IMR-90 (cell line): ENCODE measurements around the gene OR6X1. TPM values are rescaled to one million over a fixed set of nuclear protein-coding genes. Genes with fewer than 3 reads are reported as not detected.

ENCODE experiments used
- ATAC-seq: fragments of 200-7000 bp; cut with Tn5 transposase; 2 replicates; pipeline ENCODE4 v1.9.1; 2020; ENCODE audit warnings: low read depth, mild to moderate bottlenecking, moderate library complexity
- BruUV-seq: library from RNA; stranded (reverse); fragments of 400-500 nt; replicated peaks from 2 replicates; lab custom pipeline; 2021; lab: Mats Ljungman, UMichigan
- CTCF ChIA-PET: fragments of 300-600 bp; formaldehyde crosslinking; extraction: SDS; loops from one replicate; lab custom pipeline; 2021; ENCODE audit warnings: antibody characterized with exemption; lab: Yijun Ruan, JAX
- POLR2A ChIA-PET: fragments of 300-600 bp; sonication (Branson Sonifier 250); formaldehyde crosslinking; loops from one replicate; lab custom pipeline; 2022; ENCODE audit warnings: antibody characterized with exemption; ENCODE audit not compliant: unreplicated experiment; lab: Charles Lee
- DNase-seq: peaks from one replicate; pipeline ENCODE4 v3.0.0; 2013
- H2AFZ ChIP-seq: replicated peaks from 2 replicates; pipeline ENCODE3; 2013; ENCODE audit warnings: low read length, mild to moderate bottlenecking; ENCODE audit not compliant: poor library complexity
- H2AK5ac ChIP-seq: 2 replicates; pipeline ENCODE4 v1.6.1; 2013; ENCODE audit warnings: low read depth, low read length, inconsistent platforms
- H2AK9ac ChIP-seq: replicated peaks from 2 replicates; pipeline ENCODE3; 2013; ENCODE audit warnings: mild to moderate bottlenecking, low read depth, low read length, moderate library complexity; ENCODE audit not compliant: poor library complexity
- H2BK120ac ChIP-seq: 2 replicates; pipeline ENCODE4 v1.6.1; 2013; ENCODE audit warnings: low read depth, low read length, inconsistent platforms
- H2BK15ac ChIP-seq: 3 replicates; pipeline ENCODE4 v1.6.1; 2013; ENCODE audit warnings: low read depth, low read length, inconsistent platforms
- H2BK20ac ChIP-seq: 2 replicates; pipeline ENCODE4 v1.6.1; 2013; ENCODE audit warnings: low read depth, mild to moderate bottlenecking, inconsistent platforms, low read length, moderate library complexity
- H2BK5ac ChIP-seq: 2 replicates; pipeline ENCODE4 v1.6.1; 2013; ENCODE audit warnings: mild to moderate bottlenecking, low read depth, low read length, inconsistent platforms; ENCODE audit not compliant: poor library complexity, severe bottlenecking
- H3K14ac ChIP-seq: replicated peaks from 2 replicates; pipeline ENCODE4 v1.6.1; 2013; ENCODE audit warnings: low read depth, low read length, inconsistent platforms
- H3K18ac ChIP-seq: 2 replicates; pipeline ENCODE4 v1.6.1; 2013; ENCODE audit warnings: low read depth, low read length, control low read depth
- H3K23ac ChIP-seq: 2 replicates; pipeline ENCODE4 v1.6.1; 2013; ENCODE audit warnings: low read depth, low read length, inconsistent platforms
- H3K27ac ChIP-seq: 2 replicates; pipeline ENCODE4 v1.5.1; 2013; ENCODE audit warnings: mild to moderate bottlenecking, control low read depth, low read length; ENCODE audit not compliant: insufficient read depth
- H3K27me3 ChIP-seq: 2 replicates; pipeline ENCODE4 v1.6.1; 2013; ENCODE audit warnings: low read length; ENCODE audit not compliant: control insufficient read depth, insufficient read depth
- H3K36me3 ChIP-seq: 2 replicates; pipeline ENCODE4 v1.6.1; 2013; ENCODE audit warnings: low read length, mixed read lengths; ENCODE audit not compliant: control insufficient read depth, insufficient read depth
- H3K4ac ChIP-seq: 2 replicates; pipeline ENCODE4 v1.6.1; 2013; ENCODE audit warnings: low read depth, low read length, inconsistent platforms
- H3K4me1 ChIP-seq: 2 replicates; pipeline ENCODE4 v1.6.1; 2013; ENCODE audit warnings: low read length, mixed read lengths; ENCODE audit not compliant: control insufficient read depth, insufficient read depth
- H3K4me2 ChIP-seq: 2 replicates; pipeline ENCODE4 v1.6.1; 2013; ENCODE audit warnings: low read depth, mild to moderate bottlenecking, control low read depth, low read length, moderate library complexity
- H3K4me3 ChIP-seq: 2 replicates; pipeline ENCODE4 v1.5.1; 2013; ENCODE audit warnings: low read depth, mild to moderate bottlenecking, control low read depth, low read length, moderate library complexity; ENCODE audit not compliant: insufficient read depth
- H3K56ac ChIP-seq: 2 replicates; pipeline ENCODE4 v1.6.1; 2013; ENCODE audit warnings: low read length, inconsistent platforms; ENCODE audit not compliant: insufficient read depth; ENCODE audit errors: extremely low read depth
- H3K79me1 ChIP-seq, 2 experiments: 2 replicates each; pipeline ENCODE4 v1.6.1; 2013; ENCODE audit warnings: low read length in 2 of 2, inconsistent platforms in 1 of 2, low read depth in 1 of 2
- H3K9ac ChIP-seq: 2 replicates; pipeline ENCODE4 v1.6.1; 2013; ENCODE audit warnings: low read depth, low read length, control low read depth
- H3K9me1 ChIP-seq: 2 replicates; pipeline ENCODE4 v1.6.1; 2013; ENCODE audit warnings: low read length, inconsistent platforms; ENCODE audit not compliant: insufficient read depth
- H3K9me3 ChIP-seq: 2 replicates; pipeline ENCODE4 v1.6.1; 2013; ENCODE audit warnings: low read length; ENCODE audit not compliant: control insufficient read depth, insufficient read depth
- H4K20me1 ChIP-seq: 2 replicates; pipeline ENCODE4 v1.6.1; 2013; ENCODE audit warnings: low read length, inconsistent platforms; ENCODE audit not compliant: insufficient read depth
- H4K5ac ChIP-seq: 2 replicates; pipeline ENCODE4 v1.6.1; 2013; ENCODE audit warnings: mild to moderate bottlenecking, low read depth, low read length, control low read depth
- H4K8ac ChIP-seq, 2 experiments: 2 replicates each; pipeline ENCODE4 v1.6.1; 2013; ENCODE audit warnings: low read depth in 2 of 2, low read length in 2 of 2, control low read depth in 1 of 2, inconsistent platforms in 1 of 2
- H4K91ac ChIP-seq: 2 replicates; pipeline ENCODE4 v1.6.1; 2013; ENCODE audit warnings: low read depth, low read length, inconsistent platforms; ENCODE audit not compliant: insufficient read depth
- BHLHE40 ChIP-seq: fragments of 150-350 bp; IDR thresholded peaks from 2 replicates; pipeline ENCODE4 v1.6.1; 2016; ENCODE audit warnings: mild to moderate bottlenecking, low read depth, low read length
- CEBPB ChIP-seq: IDR thresholded peaks from 2 replicates; pipeline ENCODE4 v1.6.1; 2012; ENCODE audit warnings: low read depth, low read length, improper control_type of control experiment
- CHD1 ChIP-seq: IDR thresholded peaks from 2 replicates; pipeline ENCODE4 v1.6.1; 2012; ENCODE audit warnings: low read depth, low read length, improper control_type of control experiment
- CTCF ChIP-seq: conservative IDR thresholded peaks from 2 replicates; pipeline ENCODE4 v1.5.1; 2012; ENCODE audit warnings: mild to moderate bottlenecking, low read depth, low read length, improper control_type of control experiment
- ELK1 ChIP-seq: fragments of 150-350 bp; IDR thresholded peaks from 2 replicates; pipeline ENCODE4 v1.6.1; 2016; ENCODE audit warnings: low read depth, mild to moderate bottlenecking, low read length, moderate library complexity, borderline replicate concordance
- FOS ChIP-seq: fragments of 150-350 bp; IDR thresholded peaks from 2 replicates; pipeline ENCODE4 v1.6.1; 2016; ENCODE audit warnings: low read depth, low read length
- MAFK ChIP-seq: IDR thresholded peaks from 2 replicates; pipeline ENCODE4 v1.6.1; 2012; ENCODE audit warnings: low read depth, low read length, improper control_type of control experiment
- MAZ ChIP-seq: IDR thresholded peaks from 2 replicates; pipeline ENCODE4 v1.6.1; 2012; ENCODE audit warnings: low read depth, mild to moderate bottlenecking, low read length, improper control_type of control experiment, moderate library complexity, borderline replicate concordance
- MXI1 ChIP-seq: IDR thresholded peaks from 2 replicates; pipeline ENCODE4 v1.6.1; 2012; ENCODE audit warnings: low read depth, mild to moderate bottlenecking, low read length, moderate library complexity, borderline replicate concordance
- NFE2L2 ChIP-seq: fragments of 150-350 bp; IDR thresholded peaks from 2 replicates; pipeline ENCODE4 v1.6.1; 2016; ENCODE audit warnings: low read depth, mild to moderate bottlenecking, low read length
- POLR2A ChIP-seq: IDR thresholded peaks from 2 replicates; pipeline ENCODE4 v1.6.1; 2012; ENCODE audit warnings: mild to moderate bottlenecking, low read depth, low read length
- RAD21 ChIP-seq: IDR thresholded peaks from 2 replicates; pipeline ENCODE4 v1.6.1; 2012; ENCODE audit warnings: low read length, improper control_type of control experiment
- RCOR1 ChIP-seq: IDR thresholded peaks from 2 replicates; pipeline ENCODE4 v1.6.1; 2012; ENCODE audit warnings: mild to moderate bottlenecking, low read length, improper control_type of control experiment; ENCODE audit not compliant: insufficient replicate concordance
- RFX5 ChIP-seq: IDR thresholded peaks from 2 replicates; pipeline ENCODE4 v1.8.0; 2012; ENCODE audit warnings: low read depth, mild to moderate bottlenecking, low read length, moderate library complexity
- SMC3 ChIP-seq: fragments of 150-350 bp; IDR thresholded peaks from 2 replicates; pipeline ENCODE4 v1.6.1; 2016; ENCODE audit warnings: low read depth, mild to moderate bottlenecking, antibody characterized with exemption, low read length, moderate library complexity
- USF2 ChIP-seq: fragments of 150-350 bp; IDR thresholded peaks from 2 replicates; pipeline ENCODE4 v1.6.1; 2017; ENCODE audit warnings: mild to moderate bottlenecking, antibody characterized with exemption, low read length, low read depth
- WGBS, 2 experiments: methylation state at CpG; one replicate each; pipeline versions ENCODE4 v1.1.5 to v1.1.7; 2013; ENCODE audit warnings: missing lambda C conversion rate in 2 of 2; ENCODE audit not compliant: insufficient read length in 1 of 2; ENCODE audit errors: extremely low coverage in 2 of 2; 5-methylcytosine and 5-hydroxymethylcytosine counted together
- dilution Hi-C: fragments of 300-500 bp; cut with HindIII; formaldehyde crosslinking; loops from one replicate; pipeline ENCODE4 v1.14.3; 2018; ENCODE audit warnings: low sequenced_read_pairs; ENCODE audit not compliant: unreplicated experiment
- in situ Hi-C: fragments of 300-500 bp; cut with MboI; formaldehyde crosslinking; loops from 3 replicates; pipeline ENCODE4 v1.14.3; 2019; ENCODE audit warnings: low sequenced_read_pairs, inconsistent platforms, mixed read lengths
- intact Hi-C: fragments of 100-400 bp; cut with micrococcal nuclease; formaldehyde crosslinking; loops from 2 replicates; pipeline ENCODE4 v1.10.0; 2022
- polyA plus RNA-seq, 3 experiments: library from polyadenylated mRNA; depleted of rRNA; stranded (reverse); fragments of >200 nt; gene quantifications; 2 replicates each; pipeline ENCODE4 v1.2.3, GENCODE V29; 2012; ENCODE audit warnings: low replicate concordance in 1 of 3
- total RNA-seq: library from RNA; depleted of rRNA; stranded (reverse); fragments of >200 nt; gene quantifications from 2 replicates; pipeline ENCODE4 v1.2.3, GENCODE V29; 2012

Gene OR6X1
- total and polyA plus RNA-seq, 2 of the 4 experiments (the other 2 are of a cell fraction): not detected

- Histone ChIP-seq H4K5ac (no peak overlapping the region), H3K9me3 (no peaks in the 10 kb centered on the region), H3K9me1 (no peaks in the 10 kb centered on the region), H3K4me2 (no peak overlapping the region), H4K8ac (no peak overlapping the region), H2AFZ (no peak overlapping the region), H2BK20ac (no peak overlapping the region), H3K4me1 (no peaks in the 10 kb centered on the region), H2BK120ac (no peak overlapping the region), H4K91ac (no peak overlapping the region), H3K4ac (no peak overlapping the region), H2BK15ac (no peak overlapping the region), H3K27ac (no peak overlapping the region), H3K18ac (no peak overlapping the region), H2AK5ac (no peak overlapping the region), H2AK9ac (no peak overlapping the region), H3K79me1 (no peaks in the 10 kb centered on the region), H3K14ac (no peak overlapping the region), H4K20me1 (no peaks in the 10 kb centered on the region), H2BK5ac (no peak overlapping the region), H3K56ac (no peak overlapping the region), H3K36me3 (no peaks in the 10 kb centered on the region), H3K23ac (no peak overlapping the region), H3K4me3 (no peak overlapping the region), H3K9ac (no peak overlapping the region), H3K27me3 (no peaks in the 10 kb centered on the region)
- in situ Hi-C loops: no loop called here
- CTCF ChIA-PET: no interaction called here
- DNase-seq: no peak
- TF ChIP-seq ELK1: no peak
- no peak for TF ChIP-seq BHLHE40
- TF ChIP-seq NFE2L2: no peak
- TF ChIP-seq RFX5: no peak
- no peak for TF ChIP-seq RCOR1
- no peak for TF ChIP-seq POLR2A
- no peak for TF ChIP-seq MAFK
- TF ChIP-seq RAD21: no peak
- TF ChIP-seq USF2: no peak
- TF ChIP-seq MXI1: no peak
- no peak for TF ChIP-seq CTCF
- TF ChIP-seq MAZ: no peak
- no peak for TF ChIP-seq FOS
- TF ChIP-seq CHD1: no peak
- TF ChIP-seq SMC3: no peak
- TF ChIP-seq CEBPB: no peak
- POLR2A ChIA-PET: interaction anchor here (0.5 kb wide), 1 partner anchor 876 kb away, joined by 6 read pairs; the partner anchor contains the start of gene SPA17
- intact Hi-C loops: no loop called here
- BruUV-seq: no TSS peak
- dilution Hi-C loops: no loop called here
- no CpG with 5 or more reads among the region's 10 CpGs for WGBS, 2 experiments
- ATAC-seq: no peak
Measured at GRCh38 chr11:123797541-123797940, 43.2 kb upstream of the OR6X1 start.
